Transverse colon (tissue), 4 donors: ENCODE data around the gene MAPKAPK2. TPM values are rescaled to one million over a fixed set of nuclear protein-coding genes. Genes with fewer than 3 reads are reported as not detected.

Experiments used
- DNase-seq: peaks from one replicate; pipeline ENCODE4 v3.0.0-alpha.2; 2019
- H3K27ac ChIP-seq, 4 donors: fragments of 200-600 bp; sonication (generic); 2 replicates each; pipeline ENCODE4 v1.5.1; 2016 to 2018; ENCODE audit warnings: inconsistent platforms in 4 of 4
- H3K27me3 ChIP-seq: fragments of 200-600 bp; sonication (generic); 2 replicates; pipeline ENCODE4 v1.5.1; 2017; ENCODE audit warnings: inconsistent platforms
- H3K36me3 ChIP-seq, 4 donors: fragments of 200-600 bp; sonication (generic); 2 replicates each; pipeline ENCODE4 v1.5.1; 2017 to 2019; ENCODE audit warnings: inconsistent platforms in 4 of 4
- H3K4me1 ChIP-seq, 4 donors: fragments of 200-600 bp; sonication (generic); 2 replicates each; pipeline ENCODE4 v1.5.1; 2017 to 2020; ENCODE audit warnings: inconsistent platforms in 4 of 4
- H3K4me3 ChIP-seq, 4 donors: fragments of 200-600 bp; sonication (generic); 1 replicate in 1 of 4; 2 replicates in 3 of 4; pipeline versions ENCODE4 v1.5.1 to v1.6.1; 2017 to 2019; ENCODE audit warnings: inconsistent platforms in 4 of 4
- H3K9me3 ChIP-seq, 2 donors: fragments of 200-600 bp; sonication (generic); 2 replicates each; pipeline ENCODE4 v1.5.1; 2017 to 2019; ENCODE audit warnings: inconsistent platforms in 2 of 2
- CTCF ChIP-seq, 5 experiments: fragments of 200-600 bp in 3 of 5; fragments of 450-650 bp in 2 of 5; sonication (generic) in 3 of 5; IDR thresholded peaks; 1 replicate in 2 of 5; 2 replicates in 3 of 5; pipeline ENCODE4 v1.5.1; 2016 to 2017; ENCODE audit warnings: antibody characterized with exemption in 5 of 5, inconsistent platforms in 3 of 5, mild to moderate bottlenecking in 2 of 5, moderate library complexity in 1 of 5
- EP300 ChIP-seq: sonication (generic); formaldehyde crosslinking; IDR thresholded peaks from one replicate; pipeline ENCODE4 v1.6.1; 2017; ENCODE audit warnings: antibody characterized with exemption, low read depth
- POLR2A ChIP-seq: fragments of 450-650 bp; IDR thresholded peaks from one replicate; pipeline ENCODE4 v1.6.1; 2016; ENCODE audit warnings: antibody characterized with exemption, mild to moderate bottlenecking, moderate library complexity
- POLR2AphosphoS5 ChIP-seq, 3 donors: sonication (generic); formaldehyde crosslinking; IDR thresholded peaks; one replicate each; pipeline ENCODE4 v1.6.1; 2016; ENCODE audit warnings: antibody characterized with exemption in 3 of 3
- WGBS, 2 donors: methylation state at CpG; one replicate each; pipeline ENCODE4 v1.1.5; 2018; ENCODE audit warnings: low coverage in 1 of 2; 5-methylcytosine and 5-hydroxymethylcytosine counted together
- in situ Hi-C, 4 donors: fragments of 200-750 bp; cut with MboI; loops; one replicate each; pipeline versions ENCODE4 v1.15.0 to v1.15.1; 2017; ENCODE audit warnings: low sequenced_read_pairs in 3 of 4, low pct_ligation_motif_present in 1 of 4, low pct_unique_long_range_greater_than_20kb in 1 of 4
- intact Hi-C: fragments of 100-400 bp; cut with DNase I; formaldehyde crosslinking; loops from one replicate; pipeline ENCODE4 v1.15.1; 2023; ENCODE audit warnings: low total_unique reads
- total RNA-seq, 4 donors: library from RNA; depleted of rRNA; stranded (reverse); fragments of >200 nt; gene quantifications; one replicate each; pipeline ENCODE4 v1.1.0, GENCODE V29; 2016

The MAPKAPK2 gene
- total RNA-seq, 4 donors from 2014 or later: 47.0 to 74.8 (median 52.2) TPM

- intact Hi-C loops: no loop called here
- 91% methylated on average over 3 of the region's 3 CpGs; no CpG with 5 or more reads in 1 of the 2 donors for WGBS, 2 donors
- Histone ChIP-seq H3K36me3 (no peaks in the 10 kb centered on the region), H3K9me3 (no peaks in the 10 kb centered on the region), H3K27ac (no peak overlapping the region), H3K4me1 (peaks cover 9 to 13% (median 10%) of the 10 kb centered on the region in 4 donors), H3K27me3 (peaks cover 3% of the 10 kb centered on the region), H3K4me3 (no peak overlapping the region)
- in situ Hi-C loops: no loop called here
- no peak for DNase-seq
- TF ChIP-seq POLR2AphosphoS5 (IDR thresholded peaks at IDR 0.05) (no peak), POLR2A (no peak), CTCF (IDR thresholded peaks at IDR 0.05) (no peak), EP300 (no peak)
These were observed 18.6 kb upstream of the MAPKAPK2 start for GRCh38 chr1:206666031-206666561.

GRCh38 chr1:206666954-206667665 is 17.6 kb upstream of the MAPKAPK2 start:
- intact Hi-C loops: no loop called here

GRCh38 chr1:206668351-206668750 is 16.4 kb upstream of the MAPKAPK2 start:
- H3K4me1 ChIP-seq: peaks cover 20 to 34% (median 31%) of the 10 kb centered on the region in 4 donors
- TF ChIP-seq POLR2A (no peak), EP300 (no peak), CTCF (IDR thresholded peaks at IDR 0.05) (no peak), POLR2AphosphoS5 (IDR thresholded peaks at IDR 0.05) (no peak)
- no peak for DNase-seq
- H3K27me3 ChIP-seq: peaks cover 3% of the 10 kb centered on the region
- no peak overlapping the region for H3K27ac ChIP-seq
- in situ Hi-C loops (no loop called here), intact Hi-C loops (no loop called here)
- H3K4me3 ChIP-seq: no peak overlapping the region
- WGBS, 2 donors: 67 to 71% methylated on average over 2 of the region's 2 CpGs
- no peaks in the 10 kb centered on the region for H3K36me3 ChIP-seq
- no peaks in the 10 kb centered on the region for H3K9me3 ChIP-seq

More at GRCh38 chr1:206666954-206667665, 17.6 kb upstream of the MAPKAPK2 start:
- Histone ChIP-seq H3K27ac (no peak overlapping the region), H3K9me3 (no peaks in the 10 kb centered on the region), H3K4me1 (peaks cover 10 to 21% (median 18%) of the 10 kb centered on the region in 4 donors), H3K36me3 (no peaks in the 10 kb centered on the region), H3K27me3 (peaks cover 3% of the 10 kb centered on the region), H3K4me3 (no peak overlapping the region)
- no peak for DNase-seq
- 73 to 74% methylated on average over 5 of the region's 5 CpGs for WGBS, 2 donors
- in situ Hi-C loops: no loop called here
- no peak for TF ChIP-seq POLR2A
- no peak for TF ChIP-seq EP300
- no peak for TF ChIP-seq POLR2AphosphoS5 (IDR thresholded peaks at IDR 0.05)
- no peak for TF ChIP-seq CTCF (IDR thresholded peaks at IDR 0.05)

- Histone ChIP-seq H3K4me1 (peaks cover 17 to 35% (median 30%) of the 10 kb centered on the region in 4 donors), H3K27ac (no peak overlapping the region), H3K27me3 (no peaks in the 10 kb centered on the region), H3K36me3 (no peaks in the 10 kb centered on the region), H3K9me3 (no peaks in the 10 kb centered on the region), H3K4me3 (no peak overlapping the region)
- intact Hi-C loops (no loop called here), in situ Hi-C loops (no loop called here)
- WGBS, 2 donors: 91% methylated on average over 4 to 6 of the region's 6 CpGs
- TF ChIP-seq POLR2A (no peak), POLR2AphosphoS5 (IDR thresholded peaks at IDR 0.05) (no peak), EP300 (no peak), CTCF (IDR thresholded peaks at IDR 0.05) (no peak)
- DNase-seq: no peak
These were observed 15.8 kb upstream of the MAPKAPK2 start for GRCh38 chr1:206668874-206669410.
